Ureter (tissue), 1 donor: Measurements from ENCODE around the gene ALDH1A1. TPM values are rescaled to one million over a fixed set of nuclear protein-coding genes. Genes with fewer than 3 reads are reported as not detected.

Source experiments
- DNase-seq: peaks from one replicate; pipeline ENCODE4 v3.0.0-alpha.2; 2020; ENCODE audit warnings: low spot score
- total RNA-seq: library from RNA; stranded (reverse); gene quantifications from one replicate; pipeline ENCODE4 v1.2.4, GENCODE V29; 2023
- donor health status: DM: yes; HTN: yes; CAD: no.

The ALDH1A1 gene
- total RNA-seq, 1 donor from 2014 or later: 18.7 TPM

DNA sequence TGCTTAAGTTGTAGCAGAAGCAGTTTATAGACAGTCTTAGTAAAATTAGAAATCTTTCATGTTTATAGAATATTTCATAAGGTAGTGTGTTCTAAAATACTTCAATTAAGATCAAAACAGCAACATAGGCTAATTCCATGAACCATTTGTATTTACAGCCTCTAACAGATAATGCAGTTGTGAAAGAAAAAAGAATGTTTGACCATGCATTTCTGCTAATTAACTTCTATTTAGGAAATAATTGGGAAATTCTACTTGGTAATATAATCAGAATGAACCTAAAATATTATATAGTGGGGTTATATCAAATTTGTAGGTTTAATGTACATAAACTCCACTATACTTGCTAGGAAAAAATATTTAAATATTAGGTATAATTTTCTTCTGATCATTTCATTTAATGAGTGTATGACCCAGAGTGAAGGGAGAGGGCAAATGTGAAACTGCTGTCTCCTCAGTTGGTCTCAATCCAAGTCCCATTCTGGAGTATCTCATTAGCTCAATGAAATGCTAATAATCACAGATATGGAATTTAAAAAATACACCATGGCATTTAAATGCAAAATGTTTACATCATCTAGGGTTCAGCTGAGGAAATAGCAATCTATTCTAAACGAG is 34.9 kb downstream of the ALDH1A1 start:
- DNase-seq: no peak

DNA sequence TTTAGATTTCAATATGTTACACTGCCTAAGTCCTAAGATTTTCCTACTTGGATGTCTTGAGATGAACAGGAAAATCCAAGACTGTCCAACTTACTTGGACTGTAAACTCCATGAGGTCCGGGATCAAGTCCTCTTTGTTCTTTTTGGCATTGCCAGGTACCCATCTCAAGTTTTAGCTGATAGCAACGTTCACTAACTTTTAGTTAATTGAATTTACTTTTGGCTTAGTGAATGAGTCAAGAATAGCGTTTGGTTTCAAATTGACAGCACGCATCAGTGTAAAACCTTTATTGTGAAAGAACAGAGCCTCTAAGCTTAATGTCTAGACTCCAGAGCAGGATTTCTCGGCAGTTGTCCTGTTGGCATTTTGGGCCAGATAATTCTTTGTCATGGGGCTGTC is 37.2 kb downstream of the ALDH1A1 start:
- no peak for DNase-seq

DNA sequence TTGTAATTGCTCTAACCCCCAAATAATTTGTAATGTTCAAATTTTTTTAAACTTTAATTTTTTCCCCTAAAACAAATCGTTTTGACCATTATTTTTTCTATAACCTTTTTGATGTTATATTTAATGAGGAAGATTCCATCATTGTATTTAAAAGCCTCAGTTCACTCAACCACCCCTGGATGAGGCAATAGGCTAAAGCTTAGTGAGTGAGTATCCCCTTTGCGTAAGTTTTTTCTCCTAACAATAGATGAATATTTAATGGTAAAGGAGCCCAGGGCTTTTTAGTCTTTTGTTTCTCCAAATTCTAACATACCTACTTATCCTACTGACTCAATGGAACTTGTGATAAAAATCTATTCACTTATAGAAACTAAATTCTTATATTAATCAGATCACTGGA is 38.1 kb downstream of the ALDH1A1 start:
- DNase-seq: no peak

DNA sequence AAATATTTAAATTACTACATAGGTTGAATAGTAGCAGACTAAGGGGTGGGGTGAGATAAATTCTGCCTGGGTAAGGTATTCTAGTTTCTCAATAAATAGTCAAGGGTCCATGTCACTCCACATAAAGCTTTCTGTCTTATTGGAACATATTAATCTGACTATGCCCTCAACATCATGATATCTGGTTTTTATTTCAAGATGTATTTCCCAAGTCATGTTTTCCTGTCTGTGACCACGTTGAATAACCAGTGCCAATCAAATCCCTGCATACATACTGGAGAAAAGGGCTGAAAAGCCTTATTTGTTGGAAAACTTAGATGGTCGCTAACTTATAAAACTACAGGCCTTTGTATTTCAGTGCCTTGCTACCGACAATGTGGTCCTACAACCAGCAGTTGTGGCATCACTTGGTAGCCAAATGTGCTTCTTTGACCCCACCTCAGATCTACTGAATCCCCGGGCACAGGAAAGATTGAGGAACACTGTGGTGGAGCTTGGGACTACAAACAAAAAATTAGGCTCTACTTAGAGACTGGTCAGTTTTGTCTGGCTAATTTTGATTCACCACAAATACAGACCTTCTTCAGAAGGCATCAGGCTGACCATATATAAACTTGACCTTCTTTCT is 39.4 kb downstream of the ALDH1A1 start:
- DNase-seq: no peak

DNA sequence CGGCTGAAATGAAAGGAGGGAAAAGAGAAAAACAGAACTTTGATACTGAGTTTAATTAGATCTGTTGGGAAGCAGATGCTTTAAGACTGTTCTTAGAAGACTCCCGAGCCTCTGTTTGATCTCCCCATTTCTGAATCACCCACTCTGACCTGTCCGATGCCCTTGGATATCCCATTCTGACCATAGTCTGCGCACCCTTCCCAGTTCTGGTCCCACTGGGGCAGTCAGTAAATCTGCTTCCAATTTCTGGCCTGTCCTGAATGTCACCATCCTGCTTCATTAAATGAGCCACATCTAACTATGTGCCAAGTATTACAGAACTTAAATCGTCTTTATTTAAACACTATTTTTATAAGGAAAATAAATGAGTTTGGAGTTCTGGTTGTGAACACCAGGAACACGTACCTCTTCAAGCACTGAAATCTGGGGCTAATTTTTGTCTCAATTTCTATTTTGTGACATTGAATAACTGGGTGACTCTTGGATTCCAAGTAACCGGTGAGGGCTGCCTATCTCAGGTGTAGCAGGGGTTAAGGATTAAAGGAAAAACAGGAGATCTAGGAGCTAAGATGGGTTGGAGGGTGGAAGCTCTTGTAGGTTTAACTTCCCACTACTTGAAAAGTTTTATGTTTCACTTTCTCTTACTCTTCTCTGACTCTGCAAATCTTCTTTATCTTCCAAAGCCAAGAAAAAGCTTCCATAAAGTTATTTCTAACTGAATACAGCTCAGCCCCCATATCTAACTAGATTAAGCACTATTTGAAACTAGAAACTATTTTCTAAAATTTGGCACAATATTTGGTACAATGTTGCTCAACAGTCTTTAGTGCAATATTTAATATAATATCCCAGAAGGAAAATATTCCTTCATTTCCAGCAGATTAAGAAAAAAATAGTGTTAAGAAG is 40.1 kb downstream of the ALDH1A1 start:
- DNase-seq: no peak

DNA sequence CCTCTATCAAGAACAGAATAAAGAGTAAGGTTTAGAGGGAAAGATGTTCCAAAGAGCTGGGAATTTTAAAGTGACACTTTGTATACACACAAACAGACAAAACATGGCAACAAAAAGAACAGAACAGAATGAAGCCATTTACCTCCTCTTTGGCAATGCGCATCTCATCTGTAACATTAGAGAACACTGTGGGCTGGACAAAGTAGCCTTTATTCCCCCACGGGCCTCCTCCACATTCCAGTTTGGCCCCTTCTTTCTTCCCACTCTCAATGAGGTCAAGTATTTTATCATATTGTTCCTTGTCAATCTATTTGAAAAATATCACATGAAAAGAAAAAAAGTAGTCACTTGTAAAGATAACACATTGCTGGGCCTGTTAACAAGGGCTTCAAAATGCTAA is 41.0 kb downstream of the ALDH1A1 start:
- no peak for DNase-seq

DNA sequence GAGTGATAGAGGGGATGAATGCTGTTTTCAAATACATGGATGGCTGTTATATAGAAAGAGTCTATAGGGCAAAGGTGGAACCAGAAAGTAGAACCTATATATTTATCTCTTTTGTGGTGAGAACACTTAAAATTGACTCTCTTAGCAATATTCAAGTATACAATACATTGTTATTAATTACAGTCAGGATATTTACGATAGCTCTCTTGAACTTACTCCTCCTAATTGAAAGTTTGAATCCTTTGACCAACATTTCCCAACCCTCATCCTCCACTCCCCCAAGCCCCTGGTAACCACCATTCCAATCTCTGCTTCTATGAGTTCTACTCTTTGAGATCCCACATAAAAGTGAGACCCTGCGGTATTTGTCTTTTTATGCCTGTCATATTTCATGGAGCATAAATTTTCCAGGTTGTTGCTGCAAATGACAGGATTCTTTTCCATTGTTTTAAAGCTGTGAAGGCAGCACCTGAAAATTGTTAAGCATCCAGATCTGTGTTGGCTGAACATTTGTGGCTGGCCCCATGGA is 41.5 kb downstream of the ALDH1A1 start:
- no peak for DNase-seq

DNA sequence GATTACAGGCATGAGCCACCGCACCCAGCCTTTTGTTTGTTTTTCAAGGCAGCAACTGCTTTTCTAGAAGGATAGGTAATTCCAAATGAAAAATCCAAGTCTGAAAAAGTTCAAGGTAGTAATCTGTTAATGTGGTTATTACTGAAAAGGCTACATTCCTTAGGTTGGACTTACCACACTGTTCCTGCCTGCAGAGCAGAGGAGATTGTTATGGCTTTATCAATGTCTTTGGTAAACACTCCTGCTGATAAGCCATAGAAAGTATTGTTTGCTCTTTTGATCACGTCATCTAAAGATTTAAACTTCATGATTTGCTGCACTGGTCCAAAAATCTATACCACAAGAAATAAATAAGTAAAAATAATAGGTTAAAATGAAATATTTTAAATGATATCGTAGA is 43.4 kb downstream of the ALDH1A1 start:
- DNase-seq: no peak

DNA sequence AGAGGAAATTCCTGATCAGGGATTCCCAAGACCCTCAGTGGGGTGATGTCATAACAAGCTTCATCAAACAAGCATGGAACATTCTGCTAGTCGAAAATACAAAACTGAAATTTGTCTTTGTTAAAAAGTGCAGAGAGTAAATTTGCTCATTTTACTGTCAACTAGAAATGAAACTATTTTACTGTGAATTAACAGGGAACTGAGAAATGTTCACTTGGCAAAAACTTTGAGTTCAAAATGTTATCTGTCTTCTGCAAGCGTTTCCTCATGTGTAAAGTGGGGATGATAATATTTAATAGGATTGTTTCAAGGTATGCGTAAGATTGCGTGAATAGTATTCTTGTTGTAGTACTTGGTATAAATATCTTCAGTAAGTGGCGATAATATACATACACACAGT is 45.4 kb downstream of the ALDH1A1 start:
- no peak for DNase-seq

DNA sequence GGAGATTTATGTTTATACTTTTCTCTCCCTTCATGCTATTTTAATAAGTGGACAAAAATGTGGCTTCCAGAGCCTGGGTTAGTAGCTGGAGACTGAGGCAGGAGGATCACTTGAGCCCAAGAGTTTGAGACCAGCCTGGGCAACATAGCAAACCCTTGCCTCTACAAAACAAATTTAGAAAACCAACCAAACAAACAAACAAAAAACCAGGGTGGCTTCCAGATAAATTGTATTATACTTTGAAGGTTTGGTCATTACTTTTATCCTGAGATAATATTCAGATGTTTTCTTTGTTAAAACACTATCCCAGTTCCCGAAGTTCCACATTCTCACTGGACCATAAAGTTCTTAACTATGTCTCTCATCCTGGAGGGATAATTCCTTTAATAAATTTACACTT is 46.0 kb downstream of the ALDH1A1 start:
- DNase-seq: no peak

DNA sequence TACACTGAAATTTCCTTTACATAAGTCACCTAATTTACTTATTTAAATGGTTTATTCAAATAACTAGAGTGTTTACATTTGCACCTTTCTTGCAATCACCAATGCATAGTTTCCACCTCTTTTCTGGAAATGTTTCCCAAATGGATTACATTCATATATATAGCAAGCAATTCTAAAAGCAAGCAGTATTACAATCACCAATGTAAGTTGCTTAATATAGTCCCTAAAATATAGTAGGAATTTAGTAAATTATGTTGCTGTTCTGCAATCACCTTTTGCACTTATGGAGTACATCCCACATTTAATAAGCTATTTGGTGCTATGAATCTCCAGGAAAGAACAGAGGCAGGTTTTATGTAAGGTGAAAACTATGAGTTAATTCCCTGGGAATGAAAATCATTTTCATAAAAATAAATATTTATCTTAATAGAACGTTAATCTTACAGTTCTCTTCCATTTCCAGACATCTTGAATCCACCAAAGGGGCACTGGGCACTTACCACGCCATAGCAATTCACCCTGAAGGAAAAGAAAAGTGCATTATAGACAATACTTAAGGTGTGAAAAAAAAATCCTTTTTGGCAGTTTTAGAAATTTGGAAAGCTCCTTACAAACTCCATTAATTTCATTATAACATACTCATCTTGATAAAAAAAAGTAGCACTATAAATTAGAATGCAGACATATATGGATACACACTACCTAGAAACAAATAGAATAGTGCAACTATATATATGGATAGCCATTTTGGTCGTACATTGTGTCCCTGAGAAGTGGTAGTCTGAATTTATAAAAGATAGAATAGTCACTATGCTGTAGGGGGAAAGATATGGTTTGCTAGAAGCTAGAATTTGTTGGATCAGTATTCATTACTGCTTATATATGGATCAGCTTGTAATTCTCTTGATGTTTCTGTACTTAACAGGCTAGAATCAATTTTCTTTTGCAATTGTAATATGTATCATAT is 47.1 kb downstream of the ALDH1A1 start:
- no peak for DNase-seq

DNA sequence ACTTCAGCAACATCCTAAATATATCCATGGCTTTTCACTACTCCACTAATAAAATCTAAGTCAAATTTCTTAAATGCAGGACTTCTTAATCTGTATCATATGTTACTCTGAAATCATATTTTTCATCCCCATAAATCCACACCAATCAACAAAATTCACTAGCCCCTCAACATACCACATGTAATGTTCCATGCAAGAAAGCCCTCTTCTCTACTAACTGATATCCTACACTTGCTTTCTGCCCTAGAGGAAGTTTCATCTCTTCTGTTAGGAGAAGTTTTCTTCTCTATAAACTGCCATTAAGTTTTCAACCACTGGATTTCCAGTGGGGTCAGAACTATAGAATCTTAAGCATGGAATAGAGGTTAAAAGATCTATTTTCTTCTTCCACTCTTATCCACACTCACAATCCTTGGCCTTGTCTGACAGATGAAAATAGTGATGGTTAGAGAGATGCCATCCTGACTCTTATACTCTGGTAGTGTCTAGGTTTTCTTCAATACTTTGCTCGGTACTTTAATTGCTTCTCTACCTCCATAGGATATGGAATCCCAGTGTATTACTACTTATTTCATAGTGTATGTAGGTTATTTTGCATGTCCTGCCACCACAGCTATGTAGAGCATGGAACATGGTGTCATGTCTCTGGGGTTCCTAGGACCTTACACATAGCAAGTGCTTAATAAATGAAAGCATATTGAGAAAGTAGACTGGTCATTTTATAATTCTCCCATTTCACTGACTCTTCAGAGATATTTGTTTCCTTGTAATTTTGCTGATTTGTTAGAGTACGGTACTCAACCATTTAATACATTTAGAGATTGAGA is 48.4 kb downstream of the ALDH1A1 start:
- no peak for DNase-seq

DNA sequence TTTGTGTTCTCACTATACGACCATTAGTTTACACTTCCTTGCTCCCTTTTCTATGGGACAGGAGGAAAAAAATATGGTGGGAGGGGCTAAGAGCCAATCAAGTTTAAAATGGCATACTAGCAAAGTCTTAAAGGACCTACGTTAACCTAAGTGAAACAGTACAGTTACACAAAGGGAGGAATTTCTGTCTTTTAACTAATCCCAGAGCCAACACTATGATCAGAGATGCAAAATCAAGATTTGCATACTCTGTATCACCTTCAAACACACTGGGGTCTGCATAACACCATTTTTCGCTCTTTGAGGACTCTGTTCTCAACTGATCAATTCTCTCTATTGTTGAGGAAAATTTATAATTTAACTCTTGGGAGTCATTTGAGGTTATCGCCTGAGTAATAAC is 49.8 kb downstream of the ALDH1A1 start:
- no peak for DNase-seq

DNA sequence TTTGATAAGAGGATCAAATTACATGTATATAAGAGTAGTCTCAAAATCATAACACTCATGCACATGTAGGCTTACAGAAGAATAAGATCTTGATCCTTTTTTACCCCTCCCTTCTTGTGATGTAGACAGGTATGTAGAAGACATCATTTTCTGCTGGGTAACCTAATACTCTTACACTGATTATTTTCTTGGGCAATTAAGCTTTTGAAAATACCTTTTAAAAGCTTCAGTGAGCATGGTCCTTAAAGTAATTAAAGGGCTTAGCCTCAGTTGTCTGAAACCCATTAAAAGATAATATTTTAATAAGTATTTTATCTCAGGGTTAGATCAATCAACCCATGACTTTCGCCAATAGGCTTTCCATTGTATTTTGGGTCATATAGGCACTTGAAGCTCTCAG is 50.6 kb downstream of the ALDH1A1 start:
- DNase-seq: no peak

DNA sequence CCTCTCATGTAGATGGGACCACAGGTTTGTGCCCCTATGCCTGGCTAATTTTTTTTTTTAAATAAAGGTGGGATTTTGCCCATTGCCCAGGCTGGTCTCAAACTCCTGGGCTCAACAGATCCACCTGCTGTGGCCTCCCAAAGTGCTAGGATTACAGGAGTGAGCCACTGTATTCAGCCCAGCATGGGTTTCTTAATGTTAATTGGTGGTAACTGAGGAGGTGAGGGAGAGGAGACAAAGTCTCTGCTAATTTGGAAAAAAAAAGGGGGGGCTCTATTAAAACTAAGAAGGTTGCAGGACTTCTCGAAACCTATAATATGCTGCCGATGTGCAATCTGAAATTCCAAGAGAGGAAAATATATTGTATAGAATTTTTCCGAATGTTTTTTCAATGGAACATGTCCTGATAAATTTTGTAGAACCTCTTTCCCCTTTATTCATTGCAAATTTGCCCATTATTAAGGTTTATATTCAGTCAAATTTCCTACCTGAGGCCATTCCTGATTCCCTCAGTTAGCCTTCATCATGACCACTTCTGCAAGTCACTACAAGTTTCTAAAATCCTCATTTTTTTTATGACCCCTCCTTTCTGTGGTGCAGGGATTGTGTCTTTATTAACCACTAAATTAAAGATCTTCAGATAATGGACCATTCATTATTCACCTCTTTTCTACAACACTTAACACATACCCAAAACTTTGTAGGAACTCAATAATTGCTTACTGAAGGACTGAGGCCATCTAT is 52.9 kb downstream of the ALDH1A1 start:
- no peak for DNase-seq

DNA sequence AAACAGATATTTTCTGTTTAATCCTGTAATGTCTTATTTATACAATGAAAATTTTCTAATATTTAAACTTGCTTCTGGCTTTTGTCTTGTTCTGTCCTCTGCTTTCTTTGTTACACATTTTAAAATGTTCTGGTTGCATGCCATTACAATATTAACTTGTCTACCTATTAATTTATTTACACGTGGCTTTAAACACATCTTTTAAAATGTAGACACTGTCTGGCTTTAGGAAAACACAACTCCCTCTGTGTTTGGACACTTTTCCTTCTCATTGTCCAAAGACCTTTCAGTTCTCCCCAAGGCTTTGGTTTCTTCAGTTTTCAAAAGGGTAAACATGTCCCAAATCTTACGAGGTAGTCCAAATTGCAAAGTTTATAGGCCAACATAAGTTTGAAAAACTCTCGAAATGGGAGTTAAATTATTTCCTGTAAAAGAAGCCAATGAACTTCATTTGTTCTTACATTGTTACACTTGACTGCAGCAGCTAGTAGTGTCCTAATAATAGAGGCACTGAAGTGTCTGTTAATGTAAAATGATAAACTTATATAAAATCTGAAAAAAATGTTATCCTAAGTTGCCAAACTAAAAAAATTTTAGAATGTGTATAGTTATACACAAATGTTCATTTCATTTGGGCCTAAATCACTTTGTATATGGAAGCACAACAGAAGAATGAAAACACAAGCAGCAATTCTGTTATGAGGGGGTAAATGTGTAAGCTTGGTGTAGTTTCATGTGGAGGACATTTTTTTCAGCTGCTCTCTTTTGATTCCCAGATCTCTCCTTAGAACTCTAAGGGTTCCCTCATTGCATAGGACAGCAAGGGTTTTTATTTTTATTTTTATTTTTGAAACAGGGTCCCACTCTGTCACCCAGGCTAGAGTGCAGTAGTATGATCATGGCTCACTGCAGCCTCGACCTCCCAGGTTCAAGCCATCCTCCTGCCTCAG is 53.8 kb downstream of the ALDH1A1 start:
- DNase-seq: no peak

DNA sequence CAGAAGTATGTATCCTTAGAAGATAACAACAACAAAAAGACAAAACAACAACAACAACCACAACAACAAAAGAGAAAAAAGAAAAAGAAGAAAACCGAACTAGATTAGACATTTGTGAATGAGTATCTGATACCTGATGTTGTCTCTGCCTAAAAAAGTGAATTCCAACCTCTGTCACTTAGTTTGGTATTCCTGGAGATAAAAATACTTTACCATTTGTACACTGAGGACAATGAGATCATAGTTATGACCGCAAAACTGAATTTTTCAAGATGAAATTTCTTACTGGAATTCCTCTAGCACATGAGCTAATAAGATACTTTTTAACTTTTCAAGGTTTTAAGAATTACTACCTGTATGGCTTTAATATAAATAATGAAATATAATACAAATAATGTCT is 54.5 kb downstream of the ALDH1A1 start:
- DNase-seq: no peak

DNA sequence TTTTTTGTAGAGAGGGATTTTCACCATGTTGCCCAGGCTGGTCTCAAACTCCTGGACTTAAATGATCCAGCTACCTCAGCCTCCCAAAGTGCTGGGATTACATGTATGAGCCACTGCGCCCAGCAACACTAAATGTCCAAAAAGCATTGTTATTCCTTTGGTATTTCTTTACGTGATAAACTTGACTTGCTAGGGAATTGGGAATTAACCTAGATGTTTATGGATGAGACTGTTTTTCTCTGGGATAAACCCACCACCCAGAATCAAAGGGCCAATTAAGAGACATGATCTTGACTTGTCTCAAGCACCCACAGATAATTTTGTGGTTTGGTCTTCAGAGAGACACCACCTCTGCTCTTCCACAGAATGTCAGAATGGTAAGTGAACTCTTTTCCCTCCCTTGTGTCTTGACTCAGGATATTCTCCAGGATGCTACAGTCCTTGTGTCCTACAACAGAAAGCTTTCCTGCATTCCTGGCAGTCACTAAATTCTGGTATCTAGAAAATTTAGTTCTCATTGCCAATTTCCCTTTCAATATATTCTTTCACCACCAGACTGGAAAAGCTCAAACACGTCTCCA is 55.7 kb downstream of the ALDH1A1 start:
- DNase-seq: no peak
